GM18502 (cell line): ENCODE results near the gene MT1B.

Experiments
- ATAC-seq: cut with Tn5 transposase; IDR thresholded peaks from one replicate; pipeline ENCODE4 v1.9.1; 2021; ENCODE audit warnings: mild to moderate bottlenecking; ENCODE audit not compliant: unreplicated experiment, poor library complexity

The MT1B gene

GRCh38 chr16:56683424-56684172 lies 31.9 kb downstream of the MT1B start:
- no peak for ATAC-seq

GRCh38 chr16:56684256-56684925 lies 32.7 kb downstream of the MT1B start:
- ATAC-seq: no peak

- ATAC-seq: no peak
These were observed 33.4 kb downstream of the MT1B start for GRCh38 chr16:56684926-56685590.

- no peak for ATAC-seq
These were observed 35.1 kb downstream of the MT1B start for GRCh38 chr16:56686758-56687157.

GRCh38 chr16:56688762-56689161 lies 37.1 kb downstream of the MT1B start:
- no peak for ATAC-seq

- ATAC-seq: no peak
These were observed 37.5 kb downstream of the MT1B start for GRCh38 chr16:56689171-56689570.

GRCh38 chr16:56690420-56691122 lies 38.9 kb downstream of the MT1B start:
- no peak for ATAC-seq

GRCh38 chr16:56691885-56692284 lies 40.2 kb downstream of the MT1B start:
- no peak for ATAC-seq

- ATAC-seq: no peak
These were observed 43.6 kb downstream of the MT1B start for GRCh38 chr16:56695246-56695645.

- ATAC-seq: no peak
These were observed 45.9 kb downstream of the MT1B start for GRCh38 chr16:56697456-56698155.

- ATAC-seq: no peak
These were observed 48.5 kb downstream of the MT1B start for GRCh38 chr16:56700195-56700594.

GRCh38 chr16:56700631-56701030 lies 48.9 kb downstream of the MT1B start:
- no peak for ATAC-seq

- no peak for ATAC-seq
These were observed 49.8 kb downstream of the MT1B start for GRCh38 chr16:56701534-56701933.
